ENCODE data around the gene MAMDC4.

Gene MAMDC4

DNA sequence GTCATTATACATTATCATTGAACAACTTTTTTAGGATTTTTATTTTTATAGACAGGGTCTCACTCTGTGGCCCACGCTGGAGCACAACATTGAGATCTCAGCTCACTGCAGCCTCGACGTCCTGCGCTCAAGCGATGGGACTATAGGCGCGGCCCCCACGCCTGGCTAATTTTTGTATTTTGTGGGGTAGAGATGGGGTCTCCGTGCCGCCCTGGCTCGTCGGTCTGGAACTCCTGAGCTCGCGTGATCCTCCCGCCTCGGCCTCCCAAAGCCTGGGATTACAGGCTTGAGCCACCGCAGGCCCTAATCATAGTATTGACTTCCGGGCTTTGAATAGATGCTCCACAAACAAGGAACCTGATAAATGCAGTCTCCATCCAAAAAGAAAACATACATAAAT lies 15.3 kb downstream of the MAMDC4 start:
- ChIA-PET POLR2A (interaction anchor here (3.4 kb wide), 1 partner anchor 18 kb away, joined by 15 read pairs; the partner anchor contains the start of gene TRAF2), CTCF (no interaction called here)
- no peaks in the 10 kb centered on the region for H3K9me3 ChIP-seq (ENCODE audit: control insufficient read depth, insufficient read depth, low read depth, low read length)
- no peak overlapping the region for H3K27ac ChIP-seq (ENCODE audit: extremely low read depth, low read depth, low read length)
- H3K36me3 ChIP-seq (ENCODE audit: control insufficient read depth in 2 of 2, insufficient read depth in 1 of 2, low read length in 2 of 2) = peaks cover 0 to 25% of the 10 kb centered on the region in 2 experiments; a peak in 2 of 3 replicates
- H3K4me3 ChIP-seq (ENCODE audit: low read depth, low read length) = no peak overlapping the region
- TF ChIP-seq ZBTB17 (tag by site-specific recombination; IDR thresholded peaks at IDR 0.05) (no peak), ZNF223 (tag by site-specific recombination; IDR thresholded peaks at IDR 0.05) (no peak), ZNF23 (tag by site-specific recombination; IDR thresholded peaks at IDR 0.05; ENCODE audit: borderline replicate concordance) (no peak), ZNF391 (tag by site-specific recombination; IDR thresholded peaks at IDR 0.05; ENCODE audit: borderline replicate concordance, low read depth) (no peak), ZNF626 (tag by site-specific recombination; IDR thresholded peaks at IDR 0.05) (no peak), ZNF707 (tag by site-specific recombination; IDR thresholded peaks at IDR 0.05) (no peak), ZNF140 (tag by site-specific recombination; IDR thresholded peaks at IDR 0.05) (no peak), ZNF501 (tag by site-specific recombination; IDR thresholded peaks at IDR 0.05) (no peak), ZNF133 (tag by site-specific recombination; IDR thresholded peaks at IDR 0.05) (no peak), ZNF132 (tag by site-specific recombination; IDR thresholded peaks at IDR 0.05; ENCODE audit: borderline replicate concordance) (no peak), ZNF768 (tag by site-specific recombination; IDR thresholded peaks at IDR 0.05) (no peak), ZNF266 (tag by site-specific recombination; IDR thresholded peaks at IDR 0.05; ENCODE audit: low read depth) (no peak), SP2 (tag by site-specific recombination; IDR thresholded peaks at IDR 0.05) (no peak), ZNF548 (tag by site-specific recombination; IDR thresholded peaks at IDR 0.05) (no peak)
- TF ChIP-seq, protein P1, sequence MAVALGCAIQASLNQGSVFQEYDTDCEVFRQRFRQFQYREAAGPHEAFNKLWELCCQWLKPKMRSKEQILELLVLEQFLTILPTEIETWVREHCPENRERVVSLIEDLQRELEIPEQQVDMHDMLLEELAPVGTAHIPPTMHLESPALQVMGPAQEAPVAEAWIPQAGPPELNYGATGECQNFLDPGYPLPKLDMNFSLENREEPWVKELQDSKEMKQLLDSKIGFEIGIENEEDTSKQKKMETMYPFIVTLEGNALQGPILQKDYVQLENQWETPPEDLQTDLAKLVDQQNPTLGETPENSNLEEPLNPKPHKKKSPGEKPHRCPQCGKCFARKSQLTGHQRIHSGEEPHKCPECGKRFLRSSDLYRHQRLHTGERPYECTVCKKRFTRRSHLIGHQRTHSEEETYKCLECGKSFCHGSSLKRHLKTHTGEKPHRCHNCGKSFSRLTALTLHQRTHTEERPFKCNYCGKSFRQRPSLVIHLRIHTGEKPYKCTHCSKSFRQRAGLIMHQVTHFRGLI (tag by site-specific recombination; IDR thresholded peaks at IDR 0.05) = no peak
- TF ChIP-seq, protein P2, sequence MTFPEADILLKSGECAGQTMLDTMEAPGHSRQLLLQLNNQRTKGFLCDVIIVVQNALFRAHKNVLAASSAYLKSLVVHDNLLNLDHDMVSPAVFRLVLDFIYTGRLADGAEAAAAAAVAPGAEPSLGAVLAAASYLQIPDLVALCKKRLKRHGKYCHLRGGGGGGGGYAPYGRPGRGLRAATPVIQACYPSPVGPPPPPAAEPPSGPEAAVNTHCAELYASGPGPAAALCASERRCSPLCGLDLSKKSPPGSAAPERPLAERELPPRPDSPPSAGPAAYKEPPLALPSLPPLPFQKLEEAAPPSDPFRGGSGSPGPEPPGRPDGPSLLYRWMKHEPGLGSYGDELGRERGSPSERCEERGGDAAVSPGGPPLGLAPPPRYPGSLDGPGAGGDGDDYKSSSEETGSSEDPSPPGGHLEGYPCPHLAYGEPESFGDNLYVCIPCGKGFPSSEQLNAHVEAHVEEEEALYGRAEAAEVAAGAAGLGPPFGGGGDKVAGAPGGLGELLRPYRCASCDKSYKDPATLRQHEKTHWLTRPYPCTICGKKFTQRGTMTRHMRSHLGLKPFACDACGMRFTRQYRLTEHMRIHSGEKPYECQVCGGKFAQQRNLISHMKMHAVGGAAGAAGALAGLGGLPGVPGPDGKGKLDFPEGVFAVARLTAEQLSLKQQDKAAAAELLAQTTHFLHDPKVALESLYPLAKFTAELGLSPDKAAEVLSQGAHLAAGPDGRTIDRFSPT (tag by site-specific recombination; IDR thresholded peaks at IDR 0.05) = no peak
- TF ChIP-seq, protein P3, sequence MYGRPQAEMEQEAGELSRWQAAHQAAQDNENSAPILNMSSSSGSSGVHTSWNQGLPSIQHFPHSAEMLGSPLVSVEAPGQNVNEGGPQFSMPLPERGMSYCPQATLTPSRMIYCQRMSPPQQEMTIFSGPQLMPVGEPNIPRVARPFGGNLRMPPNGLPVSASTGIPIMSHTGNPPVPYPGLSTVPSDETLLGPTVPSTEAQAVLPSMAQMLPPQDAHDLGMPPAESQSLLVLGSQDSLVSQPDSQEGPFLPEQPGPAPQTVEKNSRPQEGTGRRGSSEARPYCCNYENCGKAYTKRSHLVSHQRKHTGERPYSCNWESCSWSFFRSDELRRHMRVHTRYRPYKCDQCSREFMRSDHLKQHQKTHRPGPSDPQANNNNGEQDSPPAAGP (tag by site-specific recombination; IDR thresholded peaks at IDR 0.05) = no peak
- TF ChIP-seq, protein P4, sequence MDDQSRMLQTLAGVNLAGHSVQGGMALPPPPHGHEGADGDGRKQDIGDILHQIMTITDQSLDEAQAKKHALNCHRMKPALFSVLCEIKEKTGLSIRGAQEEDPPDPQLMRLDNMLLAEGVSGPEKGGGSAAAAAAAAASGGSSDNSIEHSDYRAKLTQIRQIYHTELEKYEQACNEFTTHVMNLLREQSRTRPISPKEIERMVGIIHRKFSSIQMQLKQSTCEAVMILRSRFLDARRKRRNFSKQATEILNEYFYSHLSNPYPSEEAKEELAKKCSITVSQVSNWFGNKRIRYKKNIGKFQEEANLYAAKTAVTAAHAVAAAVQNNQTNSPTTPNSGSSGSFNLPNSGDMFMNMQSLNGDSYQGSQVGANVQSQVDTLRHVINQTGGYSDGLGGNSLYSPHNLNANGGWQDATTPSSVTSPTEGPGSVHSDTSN (CRISPR knock-in tag; IDR thresholded peaks at IDR 0.05) = no peak
- TF ChIP-seq, protein P5, sequence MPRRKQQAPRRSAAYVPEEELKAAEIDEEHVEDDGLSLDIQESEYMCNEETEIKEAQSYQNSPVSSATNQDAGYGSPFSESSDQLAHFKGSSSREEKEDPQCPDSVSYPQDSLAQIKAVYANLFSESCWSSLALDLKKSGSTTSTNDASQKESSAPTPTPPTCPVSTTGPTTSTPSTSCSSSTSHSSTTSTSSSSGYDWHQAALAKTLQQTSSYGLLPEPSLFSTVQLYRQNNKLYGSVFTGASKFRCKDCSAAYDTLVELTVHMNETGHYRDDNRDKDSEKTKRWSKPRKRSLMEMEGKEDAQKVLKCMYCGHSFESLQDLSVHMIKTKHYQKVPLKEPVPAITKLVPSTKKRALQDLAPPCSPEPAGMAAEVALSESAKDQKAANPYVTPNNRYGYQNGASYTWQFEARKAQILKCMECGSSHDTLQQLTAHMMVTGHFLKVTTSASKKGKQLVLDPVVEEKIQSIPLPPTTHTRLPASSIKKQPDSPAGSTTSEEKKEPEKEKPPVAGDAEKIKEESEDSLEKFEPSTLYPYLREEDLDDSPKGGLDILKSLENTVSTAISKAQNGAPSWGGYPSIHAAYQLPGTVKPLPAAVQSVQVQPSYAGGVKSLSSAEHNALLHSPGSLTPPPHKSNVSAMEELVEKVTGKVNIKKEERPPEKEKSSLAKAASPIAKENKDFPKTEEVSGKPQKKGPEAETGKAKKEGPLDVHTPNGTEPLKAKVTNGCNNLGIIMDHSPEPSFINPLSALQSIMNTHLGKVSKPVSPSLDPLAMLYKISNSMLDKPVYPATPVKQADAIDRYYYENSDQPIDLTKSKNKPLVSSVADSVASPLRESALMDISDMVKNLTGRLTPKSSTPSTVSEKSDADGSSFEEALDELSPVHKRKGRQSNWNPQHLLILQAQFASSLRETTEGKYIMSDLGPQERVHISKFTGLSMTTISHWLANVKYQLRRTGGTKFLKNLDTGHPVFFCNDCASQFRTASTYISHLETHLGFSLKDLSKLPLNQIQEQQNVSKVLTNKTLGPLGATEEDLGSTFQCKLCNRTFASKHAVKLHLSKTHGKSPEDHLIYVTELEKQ (tag by site-specific recombination; IDR thresholded peaks at IDR 0.05; ENCODE audit: borderline replicate concordance) = no peak
- no peaks in the 10 kb centered on the region for H3K4me1 ChIP-seq (ENCODE audit: control insufficient read depth, insufficient read depth, low read length)
